ENCODE results near the gene GJB4.
"Not testable (repeated sequence)": the region's sequence is repeated elsewhere in the genome, so short reads cannot be mapped to it uniquely, and the experiment has no call there.

GJB4 gene

DNA sequence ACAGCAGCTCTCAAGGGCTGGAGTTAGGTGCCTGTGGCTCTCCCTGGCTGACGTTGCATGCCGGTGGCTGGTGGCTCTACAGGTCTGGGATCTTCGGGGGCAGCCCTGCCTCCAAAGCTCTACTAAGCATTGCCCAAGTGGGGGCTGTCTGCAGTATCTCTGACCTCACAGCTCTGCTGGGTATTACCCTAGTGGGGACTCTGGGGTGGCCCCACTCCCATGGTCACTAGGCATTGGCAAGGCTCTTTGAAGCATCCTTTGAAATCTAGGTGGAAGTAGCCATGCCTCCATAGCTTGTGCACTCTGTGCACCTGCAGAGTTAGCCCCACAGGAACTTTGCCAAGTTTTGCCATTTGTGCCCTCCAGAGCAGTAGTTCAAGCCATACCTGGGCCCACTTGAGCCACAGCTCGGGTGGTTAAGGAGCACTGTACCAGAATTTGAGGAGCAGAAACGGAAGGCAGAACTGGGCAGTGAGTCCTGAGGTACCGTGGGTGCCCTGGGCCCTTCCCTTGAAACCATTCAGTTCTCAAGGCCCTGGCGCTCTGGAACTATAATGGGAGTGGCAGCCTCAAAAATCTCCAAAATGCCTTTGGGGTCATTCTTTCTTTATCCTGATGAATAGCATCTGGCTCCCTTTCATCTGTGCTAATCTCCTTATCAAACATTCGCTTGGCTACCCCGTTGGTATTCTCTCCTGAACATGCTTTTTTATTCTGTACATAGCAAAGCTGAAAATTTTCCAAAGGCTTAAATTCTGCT lies 48.7 kb downstream of the GJB4 start:
- Histone ChIP-seq H3K79me2 (ENCODE audit: insufficient read depth, low read depth) (no peaks in the 10 kb centered on the region), H3K27ac (no peak overlapping the region), H3K4me1 (ENCODE audit: low read depth, poor library complexity, severe bottlenecking) (no peaks in the 10 kb centered on the region), H3K27me3 (ENCODE audit: insufficient read depth, low read depth) (no peaks in the 10 kb centered on the region), H2AFZ (ENCODE audit: low read depth) (no peak overlapping the region), H3K4me3 (IDR thresholded peaks at IDR 0.05; ENCODE audit: insufficient read depth, low read depth, low read length) (no peak overlapping the region), H3K36me3 (ENCODE audit: insufficient read depth) (no peaks in the 10 kb centered on the region), H3K4me2 (no peak overlapping the region), H4K20me1 (ENCODE audit: insufficient read depth) (no peaks in the 10 kb centered on the region), H3K9ac (no peak overlapping the region)
- TF ChIP-seq, protein P1, sequence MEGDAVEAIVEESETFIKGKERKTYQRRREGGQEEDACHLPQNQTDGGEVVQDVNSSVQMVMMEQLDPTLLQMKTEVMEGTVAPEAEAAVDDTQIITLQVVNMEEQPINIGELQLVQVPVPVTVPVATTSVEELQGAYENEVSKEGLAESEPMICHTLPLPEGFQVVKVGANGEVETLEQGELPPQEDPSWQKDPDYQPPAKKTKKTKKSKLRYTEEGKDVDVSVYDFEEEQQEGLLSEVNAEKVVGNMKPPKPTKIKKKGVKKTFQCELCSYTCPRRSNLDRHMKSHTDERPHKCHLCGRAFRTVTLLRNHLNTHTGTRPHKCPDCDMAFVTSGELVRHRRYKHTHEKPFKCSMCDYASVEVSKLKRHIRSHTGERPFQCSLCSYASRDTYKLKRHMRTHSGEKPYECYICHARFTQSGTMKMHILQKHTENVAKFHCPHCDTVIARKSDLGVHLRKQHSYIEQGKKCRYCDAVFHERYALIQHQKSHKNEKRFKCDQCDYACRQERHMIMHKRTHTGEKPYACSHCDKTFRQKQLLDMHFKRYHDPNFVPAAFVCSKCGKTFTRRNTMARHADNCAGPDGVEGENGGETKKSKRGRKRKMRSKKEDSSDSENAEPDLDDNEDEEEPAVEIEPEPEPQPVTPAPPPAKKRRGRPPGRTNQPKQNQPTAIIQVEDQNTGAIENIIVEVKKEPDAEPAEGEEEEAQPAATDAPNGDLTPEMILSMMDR (conservative IDR thresholded peaks at IDR 0.05; ENCODE audit: low read depth, low read length), result no peak

DNA sequence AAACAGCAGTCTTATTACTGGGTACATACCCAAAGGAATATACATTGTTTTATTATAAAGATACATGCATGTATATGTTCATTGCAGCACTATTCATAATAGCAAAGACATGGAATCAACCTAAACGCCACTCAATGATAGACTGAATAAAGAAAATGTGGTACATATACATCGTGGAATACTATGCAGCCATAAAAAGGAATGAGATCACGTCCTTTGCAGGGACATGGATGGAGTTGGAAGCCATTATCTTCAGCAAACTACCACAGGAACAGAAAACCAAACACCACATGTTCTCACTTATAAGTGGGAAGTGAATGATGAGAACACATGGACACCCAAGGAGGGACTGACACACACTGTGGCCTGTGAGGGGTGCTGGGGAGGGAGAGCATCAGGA lies 51.2 kb downstream of the GJB4 start:
- H3K4me1 ChIP-seq (ENCODE audit: low read depth, poor library complexity, severe bottlenecking); H3K27me3 ChIP-seq (ENCODE audit: insufficient read depth, low read depth); H3K79me2 ChIP-seq (ENCODE audit: insufficient read depth, low read depth); H4K20me1 ChIP-seq (ENCODE audit: insufficient read depth); H3K4me3 ChIP-seq (IDR thresholded peaks at IDR 0.05; ENCODE audit: insufficient read depth, low read depth, low read length); H3K27ac ChIP-seq; H2AFZ ChIP-seq (ENCODE audit: low read depth); H3K9ac ChIP-seq; H3K4me2 ChIP-seq; H3K36me3 ChIP-seq (ENCODE audit: insufficient read depth): not testable (repeated sequence)

Measured in KMS-11 (cell line).